GDM1 (cell line): ENCODE results near the gene KLHL34.

ENCODE experiments used
- DNase-seq: peaks from one replicate; lab custom pipeline; 2025; lab: John Stamatoyannopoulos, UW

Gene KLHL34, protein sequence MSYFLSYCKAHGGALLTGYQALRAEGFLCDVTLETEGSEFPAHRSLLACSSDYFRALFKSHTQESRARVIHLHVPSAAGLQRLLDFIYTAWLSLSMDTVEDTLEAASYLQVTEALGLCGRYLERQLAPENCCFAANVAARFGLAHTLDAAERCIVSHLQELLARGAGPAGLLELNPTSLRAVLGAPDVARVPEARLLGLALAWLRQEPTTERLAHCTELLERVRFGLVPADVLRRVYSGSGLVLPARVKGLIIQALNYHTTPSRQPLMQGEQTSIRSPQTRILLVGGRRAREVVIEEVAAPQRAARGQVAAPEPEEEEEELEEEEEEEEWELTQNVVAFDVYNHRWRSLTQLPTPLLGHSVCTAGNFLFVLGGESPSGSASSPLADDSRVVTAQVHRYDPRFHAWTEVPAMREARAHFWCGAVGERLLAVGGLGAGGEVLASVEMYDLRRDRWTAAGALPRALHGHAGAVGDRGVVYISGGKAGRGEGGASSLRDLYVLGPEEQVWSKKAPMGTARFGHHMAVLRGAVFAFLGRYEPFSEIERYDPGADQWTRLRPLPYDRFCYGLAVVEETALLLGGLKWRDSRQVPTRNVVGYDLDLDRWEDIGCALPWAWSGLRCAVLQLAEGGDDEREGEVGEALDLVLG

DNA sequence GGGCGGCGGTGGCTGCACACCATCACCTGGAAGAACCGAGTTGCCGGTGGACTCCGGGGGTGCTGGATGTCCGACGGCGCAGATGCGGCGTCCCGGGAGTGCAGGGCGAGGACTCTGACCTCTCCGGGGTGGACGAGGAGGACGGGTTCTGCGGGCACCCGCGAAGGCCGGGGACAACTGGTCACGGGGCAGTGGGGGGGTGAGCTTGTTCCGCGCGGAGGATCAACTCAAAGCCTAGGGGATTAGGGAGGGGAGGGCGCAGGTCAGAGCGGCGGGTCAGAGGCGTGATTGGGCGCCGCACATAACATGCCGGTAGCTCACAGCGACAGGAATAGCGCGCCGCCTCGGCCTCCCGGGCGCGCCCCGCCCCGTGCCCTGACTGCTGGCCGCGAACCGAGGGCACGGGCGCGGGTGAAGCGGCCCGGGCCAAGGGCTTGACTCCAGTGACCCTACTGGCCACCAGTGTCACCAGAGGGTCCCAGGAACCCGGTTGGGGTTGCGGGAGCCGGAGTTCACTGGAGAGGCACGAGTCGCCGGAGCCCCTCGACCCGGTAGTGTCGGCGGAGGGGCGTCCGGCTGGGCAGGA lies at the start of gene KLHL34:
Gene KLHL34, minus strand, starts transcription at position 179 of the 586 bp plus-strand sequence. CDS start 542 bp downstream, outside the sequence.
- no peak for DNase-seq

- DNase-seq: no peak
Measured at GRCh38 chrX:21705225-21705624, 47.1 kb upstream of the KLHL34 start.

- no peak for DNase-seq
Measured at GRCh38 chrX:21702725-21703124, 44.6 kb upstream of the KLHL34 start.

DNA sequence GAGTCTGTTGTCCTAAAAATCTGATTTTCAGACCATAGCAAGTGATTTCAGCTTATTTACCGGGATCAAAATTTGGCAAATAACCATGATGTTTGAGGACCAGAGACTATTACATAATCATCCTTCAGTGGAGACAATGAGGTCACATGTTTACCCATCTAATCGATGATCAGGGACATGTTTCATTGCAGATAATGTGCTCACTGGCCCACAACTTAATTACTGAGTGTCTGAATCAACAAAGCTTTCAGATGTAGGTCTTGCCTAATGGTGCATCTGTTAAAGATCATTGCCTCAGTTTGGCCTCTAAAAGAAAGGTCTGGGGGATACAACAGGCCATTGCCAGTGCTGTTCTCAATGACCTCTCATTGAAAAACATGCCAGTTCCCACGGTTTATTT lies 42.8 kb upstream of the KLHL34 start:
- no peak for DNase-seq

- DNase-seq: no peak
Measured at GRCh38 chrX:21700275-21700674, 42.1 kb upstream of the KLHL34 start.

GRCh38 chrX:21699136-21699535 lies 41.0 kb upstream of the KLHL34 start:
- no peak for DNase-seq

GRCh38 chrX:21698272-21698671 lies 40.1 kb upstream of the KLHL34 start:
- DNase-seq: no peak

DNA sequence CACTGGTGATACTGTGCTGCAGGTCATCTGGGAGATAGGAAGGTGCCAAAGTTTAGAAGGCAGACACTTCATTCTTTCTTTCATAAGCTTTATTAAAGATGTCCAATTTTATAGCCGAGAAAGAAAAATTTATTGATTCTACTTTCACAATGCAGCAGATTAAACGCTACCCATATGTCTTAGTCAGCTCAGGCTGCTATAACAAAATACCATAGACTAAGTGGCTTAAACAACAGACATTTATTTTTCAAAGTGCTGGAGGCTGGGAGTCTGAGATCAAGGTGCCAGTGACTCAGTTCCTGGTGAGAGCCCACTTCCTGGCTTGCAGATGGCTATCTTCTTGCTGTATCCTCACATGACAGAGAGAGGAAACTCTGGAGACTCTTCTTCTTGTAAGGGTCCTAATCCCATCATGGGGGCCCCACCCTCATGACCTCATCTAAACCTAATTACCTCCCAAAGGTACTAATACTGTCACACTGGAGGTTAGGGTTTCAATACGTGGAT lies 33.4 kb upstream of the KLHL34 start:
- DNase-seq: no peak

GRCh38 chrX:21683941-21684340 lies 25.8 kb upstream of the KLHL34 start:
- no peak for DNase-seq

- DNase-seq: no peak
Measured at GRCh38 chrX:21678048-21678612, 20.0 kb upstream of the KLHL34 start.

GRCh38 chrX:21675931-21676330 lies 17.8 kb upstream of the KLHL34 start:
- no peak for DNase-seq

DNA sequence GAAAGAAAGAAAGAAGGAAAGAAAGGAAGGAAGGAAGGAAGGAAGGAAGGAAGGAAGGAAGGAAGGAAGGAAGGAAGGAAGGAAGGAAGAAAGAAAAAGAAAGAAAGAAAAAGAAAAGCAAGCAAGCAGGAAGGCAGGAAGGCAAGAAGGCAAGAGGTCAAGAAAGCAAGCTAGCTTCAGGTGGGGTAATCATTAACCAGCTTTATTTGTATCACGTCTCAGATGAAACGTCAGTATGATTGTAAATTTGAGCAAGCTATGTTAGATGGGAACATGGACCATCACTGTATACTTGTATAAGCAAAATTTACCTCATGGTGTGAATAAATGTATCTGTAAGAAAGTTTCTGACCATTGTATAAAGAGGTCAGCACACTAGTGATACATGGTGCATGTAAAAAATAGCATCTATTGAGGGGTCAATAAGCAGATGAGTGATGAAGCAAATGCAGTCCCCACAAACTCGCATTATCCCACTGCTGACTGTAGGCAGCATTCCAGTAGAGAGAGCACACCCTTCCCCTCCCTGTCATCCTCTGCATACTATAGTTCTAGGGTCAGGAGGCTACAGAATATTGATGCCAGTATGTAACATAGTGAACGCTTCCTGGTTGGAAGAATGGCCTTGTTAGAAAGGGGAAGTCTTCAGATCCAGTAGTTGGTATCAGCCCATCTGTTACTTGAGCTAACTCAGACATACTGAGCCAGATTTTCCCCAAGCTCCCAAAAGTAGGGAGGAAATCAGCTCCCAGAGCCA lies 16.5 kb upstream of the KLHL34 start:
- DNase-seq: no peak

- no peak for DNase-seq
Measured at GRCh38 chrX:21666679-21667078, 8.5 kb upstream of the KLHL34 start.

GRCh38 chrX:21666252-21666651 lies 8.1 kb upstream of the KLHL34 start:
- no peak for DNase-seq

DNA sequence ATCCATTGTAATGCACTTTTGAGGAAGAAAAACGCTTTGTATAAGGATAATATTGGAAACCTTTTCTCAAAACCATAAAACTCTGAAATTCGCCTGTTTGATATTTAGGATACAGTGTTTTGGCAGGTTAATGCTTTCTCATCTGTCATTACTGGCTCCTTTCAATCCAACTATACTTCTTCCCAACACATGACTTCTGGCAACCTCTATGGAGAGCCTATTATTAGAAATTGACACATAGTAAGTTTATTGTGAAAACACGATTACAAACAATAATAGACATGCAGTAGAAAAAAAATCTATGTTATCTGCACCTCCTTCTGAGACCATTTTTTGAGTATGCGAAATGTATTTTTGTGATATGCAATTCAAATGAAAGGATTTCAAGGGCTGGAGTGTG lies 4.6 kb upstream of the KLHL34 start:
- no peak for DNase-seq

DNA sequence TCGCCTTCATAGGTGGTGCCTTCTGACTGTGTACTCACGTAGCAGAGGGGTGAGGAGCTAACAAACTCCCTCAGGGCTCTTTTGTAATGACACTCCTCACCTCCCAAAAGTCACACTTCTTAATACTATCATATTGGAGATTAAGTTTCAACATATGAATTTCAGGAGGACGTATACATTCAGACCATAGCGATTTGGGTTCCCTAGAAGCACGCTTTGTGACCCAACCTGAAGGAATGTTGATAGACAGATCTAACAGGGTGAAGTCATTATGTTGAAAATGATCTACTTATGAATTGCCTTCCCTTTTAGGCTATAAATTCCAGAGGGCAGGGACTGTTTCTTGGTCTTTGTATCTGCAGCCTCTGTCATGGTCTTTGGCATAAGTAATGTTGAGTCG lies 3.2 kb upstream of the KLHL34 start:
- no peak for DNase-seq

- DNase-seq: no peak
Measured at GRCh38 chrX:21660156-21660555, 2.0 kb upstream of the KLHL34 start.

DNA sequence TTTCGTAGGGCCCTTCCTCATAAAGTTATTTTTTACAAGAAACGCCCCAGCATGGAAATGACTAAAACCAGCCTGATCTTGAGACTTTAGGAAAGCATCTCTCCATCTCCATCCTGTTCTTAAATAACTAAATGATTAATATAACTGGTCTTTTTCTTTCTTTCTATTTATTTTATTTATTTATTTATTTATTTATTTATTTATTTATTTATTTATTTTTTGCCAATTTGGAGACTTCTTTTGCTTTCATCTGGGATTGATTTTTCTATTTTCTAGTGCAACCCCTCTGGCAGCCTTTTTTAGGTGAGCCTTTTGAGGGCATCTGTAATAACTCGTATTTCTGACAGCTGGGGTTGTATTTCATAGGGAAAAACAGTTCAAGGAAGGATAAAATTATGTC lies 1.2 kb upstream of the KLHL34 start:
- DNase-seq: no peak

GRCh38 chrX:21658746-21659145 lies 616 bp upstream of the KLHL34 start:
- no peak for DNase-seq

GRCh38 chrX:21657318-21658151 lies 595 bp downstream of the KLHL34 start:
- no peak for DNase-seq
